B cell (primary cell): ENCODE measurements around the gene TMEM132D. TPM values are rescaled to one million over a fixed set of nuclear protein-coding genes. Genes with fewer than 3 reads are reported as not detected.

Experiments
- ATAC-seq: fragments of 200-7000 bp; cut with Tn5 transposase; one replicate; pipeline ENCODE4 v1.10.0; 2021; ENCODE audit warnings: low read depth, mild to moderate bottlenecking, moderate number of reproducible peaks, moderate library complexity
- CTCF ChIA-PET: fragments of 350-600 bp; sonication (Branson Sonifier 250); formaldehyde crosslinking; loops from one replicate; lab custom pipeline; 2021; ENCODE audit warnings: antibody characterized with exemption, inconsistent platforms; lab: Charles Lee
- POLR2A ChIA-PET: fragments of 350-600 bp; sonication (Branson Sonifier 250); formaldehyde crosslinking; loops from one replicate; lab custom pipeline; 2021; ENCODE audit warnings: antibody characterized with exemption; lab: Charles Lee
- DNase-seq: peaks from one replicate; pipeline ENCODE4 v3.0.0; 2013
- H2AFZ ChIP-seq: 2 replicates; pipeline ENCODE4 v1.6.1; 2012; ENCODE audit warnings: mild to moderate bottlenecking, low read depth, low read length; ENCODE audit not compliant: insufficient read depth, poor library complexity, severe bottlenecking
- H3K27ac ChIP-seq, 2 donors: 1 replicate in 1 of 2; 2 replicates in 1 of 2; pipeline ENCODE4 v1.5.1; 2012 to 2013; ENCODE audit warnings: low read length in 2 of 2, mild to moderate bottlenecking in 2 of 2, moderate library complexity in 1 of 2
- H3K27me3 ChIP-seq, 4 experiments: fragments of 200-600 bp in 1 of 4; sonication (generic) in 1 of 4; replicated peaks in 1 of 4; 1 replicate in 2 of 4; 2 replicates in 2 of 4; pipeline versions ENCODE4 v1.6.1 to v1.7.0; 2013 to 2016; ENCODE audit warnings: low read length in 3 of 4, mild to moderate bottlenecking in 2 of 4, mixed read lengths in 1 of 4, moderate library complexity in 1 of 4; ENCODE audit not compliant: insufficient read depth in 4 of 4, control insufficient read depth in 3 of 4; ENCODE audit errors: control extremely low read depth in 1 of 4
- H3K36me3 ChIP-seq, 2 experiments: replicated peaks in 1 of 2; 1 replicate in 1 of 2; 2 replicates in 1 of 2; pipeline versions ENCODE4 v1.6.1 to v1.7.1; 2013; ENCODE audit warnings: low read length in 1 of 2; ENCODE audit not compliant: insufficient read depth in 2 of 2, control insufficient read depth in 1 of 2; ENCODE audit errors: control extremely low read depth in 1 of 2, extremely low read depth in 1 of 2
- H3K4me1 ChIP-seq, 2 donors: fragments of 200-600 bp in 1 of 2; sonication (generic) in 1 of 2; 1 replicate in 1 of 2; 2 replicates in 1 of 2; pipeline versions ENCODE4 v1.5.1 to v1.6.1; 2013 to 2017; ENCODE audit warnings: low read length in 2 of 2; ENCODE audit not compliant: control insufficient read depth in 2 of 2, insufficient read depth in 2 of 2
- H3K4me2 ChIP-seq: replicated peaks from 2 replicates; pipeline ENCODE3; 2012; ENCODE audit warnings: mild to moderate bottlenecking, low read depth, low read length; ENCODE audit not compliant: poor library complexity, severe bottlenecking
- H3K4me3 ChIP-seq, 5 experiments: fragments of 200-600 bp in 1 of 5; sonication (generic) in 1 of 5; 1 replicate in 3 of 5; 2 replicates in 2 of 5; pipeline versions ENCODE4 v1.5.1 to v1.7.0; 2011 to 2016; ENCODE audit warnings: low read length in 4 of 5, mild to moderate bottlenecking in 4 of 5, low read depth in 2 of 5, control low read depth in 1 of 5, moderate library complexity in 1 of 5; ENCODE audit not compliant: insufficient read depth in 1 of 5; ENCODE audit errors: control extremely low read depth in 1 of 5, extremely low read depth in 1 of 5
- H3K79me2 ChIP-seq: fragments of 200-600 bp; sonication (generic); one replicate; pipeline ENCODE4 v1.6.0; 2016; ENCODE audit warnings: low read length; ENCODE audit not compliant: control insufficient read depth, insufficient read depth
- H3K9ac ChIP-seq: fragments of 200-600 bp; sonication (generic); 2 replicates; pipeline ENCODE4 v1.6.1; 2017; ENCODE audit warnings: mild to moderate bottlenecking, low read length, moderate library complexity
- H3K9me3 ChIP-seq, 3 donors: one replicate each; pipeline versions ENCODE4 v1.6.1 to v1.7.1; 2013; ENCODE audit warnings: low read length in 2 of 3; ENCODE audit not compliant: control insufficient read depth in 2 of 3, insufficient read depth in 1 of 3; ENCODE audit errors: control extremely low read depth in 1 of 3
- H4K20me1 ChIP-seq: 2 replicates; pipeline ENCODE4 v1.6.0; 2012; ENCODE audit warnings: mild to moderate bottlenecking, low read length; ENCODE audit not compliant: insufficient read depth, control insufficient read depth, poor library complexity, severe bottlenecking
- H3K27ac Mint-ChIP-seq: one replicate; pipeline ENCODE4 v1.8.0; 2021; ENCODE audit warnings: mixed read lengths
- H3K27me3 Mint-ChIP-seq: one replicate; pipeline ENCODE4 v1.8.0; 2021; ENCODE audit warnings: mixed read lengths
- H3K4me1 Mint-ChIP-seq: one replicate; pipeline ENCODE4 v1.8.0; 2021; ENCODE audit warnings: mixed read lengths
- H3K4me3 Mint-ChIP-seq: one replicate; pipeline ENCODE4 v1.8.0; 2021; ENCODE audit warnings: mixed read lengths
- H3K9me3 Mint-ChIP-seq: one replicate; pipeline ENCODE4 v1.8.0; 2022; ENCODE audit warnings: mixed read lengths; ENCODE audit not compliant: insufficient read depth
- EZH2 ChIP-seq: IDR thresholded peaks from 2 replicates; pipeline ENCODE4 v1.6.1; 2012; ENCODE audit warnings: borderline replicate concordance, low read depth, mild to moderate bottlenecking, moderate library complexity, low read length; ENCODE audit not compliant: insufficient read depth, poor library complexity, severe bottlenecking
- WGBS: methylation state at CpG from one replicate; pipeline ENCODE4 v1.1.5; 2013; ENCODE audit warnings: missing lambda C conversion rate; ENCODE audit not compliant: insufficient coverage; 5-methylcytosine and 5-hydroxymethylcytosine counted together
- intact Hi-C: fragments of 100-400 bp; cut with micrococcal nuclease; formaldehyde crosslinking; loops from one replicate; pipeline ENCODE4 v1.10.0; 2022
- polyA plus RNA-seq: library from polyadenylated mRNA; depleted of rRNA; stranded (reverse); fragments of >200 nt; gene quantifications from 2 replicates; pipeline ENCODE4 v1.2.3, GENCODE V29; 2012
- total RNA-seq, 2 donors: library from RNA; stranded (reverse); fragments of 120-200 nt in 1 of 2; gene quantifications; 1 replicate in 1 of 2; 2 replicates in 1 of 2; pipeline versions ENCODE4 v1.2.3 to v1.2.4, GENCODE V29; 2013 to 2022
- TF ChIP-seq, protein P1 (sequence below): fragments of 200-600 bp; IDR thresholded peaks from one replicate; pipeline ENCODE4 v1.8.0; 2022; ENCODE audit warnings: antibody characterized with exemption, mild to moderate bottlenecking

Gene TMEM132D
- total and polyA plus RNA-seq, 2 donors (not counting 1 experiment from before 2014, with no cell fraction given): not detected

GRCh38 chr12:129096184-129096583 is 807.6 kb downstream of the TMEM132D start:
- ATAC-seq (no peak), DNase-seq (no peak)
- ChIA-PET POLR2A (no interaction called here), CTCF (no interaction called here)
- Mint-ChIP-seq H3K4me3 (no peak overlapping the region), H3K4me1 (no peaks in the 10 kb centered on the region), H3K27ac (no peak overlapping the region), H3K9me3 (peaks cover under 1% of the 10 kb centered on the region), H3K27me3 (no peaks in the 10 kb centered on the region)
- H3K27ac ChIP-seq: no peak overlapping the region
- no peaks in the 10 kb centered on the region for H4K20me1 ChIP-seq
- WGBS: 91% methylated on average over 8 of the region's 11 CpGs
- no peak overlapping the region for H3K4me3 ChIP-seq
- no peak overlapping the region for H3K9ac ChIP-seq
- H3K27me3 ChIP-seq: no peaks in the 10 kb centered on the region
- TF ChIP-seq, protein P1, sequence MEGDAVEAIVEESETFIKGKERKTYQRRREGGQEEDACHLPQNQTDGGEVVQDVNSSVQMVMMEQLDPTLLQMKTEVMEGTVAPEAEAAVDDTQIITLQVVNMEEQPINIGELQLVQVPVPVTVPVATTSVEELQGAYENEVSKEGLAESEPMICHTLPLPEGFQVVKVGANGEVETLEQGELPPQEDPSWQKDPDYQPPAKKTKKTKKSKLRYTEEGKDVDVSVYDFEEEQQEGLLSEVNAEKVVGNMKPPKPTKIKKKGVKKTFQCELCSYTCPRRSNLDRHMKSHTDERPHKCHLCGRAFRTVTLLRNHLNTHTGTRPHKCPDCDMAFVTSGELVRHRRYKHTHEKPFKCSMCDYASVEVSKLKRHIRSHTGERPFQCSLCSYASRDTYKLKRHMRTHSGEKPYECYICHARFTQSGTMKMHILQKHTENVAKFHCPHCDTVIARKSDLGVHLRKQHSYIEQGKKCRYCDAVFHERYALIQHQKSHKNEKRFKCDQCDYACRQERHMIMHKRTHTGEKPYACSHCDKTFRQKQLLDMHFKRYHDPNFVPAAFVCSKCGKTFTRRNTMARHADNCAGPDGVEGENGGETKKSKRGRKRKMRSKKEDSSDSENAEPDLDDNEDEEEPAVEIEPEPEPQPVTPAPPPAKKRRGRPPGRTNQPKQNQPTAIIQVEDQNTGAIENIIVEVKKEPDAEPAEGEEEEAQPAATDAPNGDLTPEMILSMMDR: no peak
- no peak for TF ChIP-seq EZH2
- H3K36me3 ChIP-seq: no peaks in the 10 kb centered on the region
- H3K4me1 ChIP-seq: no peaks in the 10 kb centered on the region
- H3K9me3 ChIP-seq: peaks cover 0 to 14% (median 1%) of the 10 kb centered on the region in 3 donors
- H2AFZ ChIP-seq: no peak overlapping the region
- intact Hi-C loops: no loop called here
- no peaks in the 10 kb centered on the region for H3K79me2 ChIP-seq
- H3K4me2 ChIP-seq: no peak overlapping the region

- Histone ChIP-seq H4K20me1 (no peaks in the 10 kb centered on the region), H3K4me1 (no peaks in the 10 kb centered on the region), H3K27ac (no peak overlapping the region), H3K9me3 (peaks cover 0 to 1% (median 0%) of the 10 kb centered on the region in 3 donors), H3K4me3 (no peak overlapping the region), H2AFZ (no peak overlapping the region), H3K79me2 (no peaks in the 10 kb centered on the region), H3K9ac (no peak overlapping the region), H3K27me3 (no peaks in the 10 kb centered on the region), H3K36me3 (no peaks in the 10 kb centered on the region), H3K4me2 (no peak overlapping the region)
- no peaks in the 10 kb centered on the region for H3K27me3 Mint-ChIP-seq
- TF ChIP-seq, protein P1: no peak
- no peak for TF ChIP-seq EZH2
- H3K9me3 Mint-ChIP-seq: peaks cover 2% of the 10 kb centered on the region
- ChIA-PET POLR2A (no interaction called here), CTCF (no interaction called here)
- no peak overlapping the region for H3K27ac Mint-ChIP-seq
- no peaks in the 10 kb centered on the region for H3K4me1 Mint-ChIP-seq
- no peak for ATAC-seq
- 92% methylated on average over 4 of the region's 9 CpGs for WGBS
- intact Hi-C loops: no loop called here
- DNase-seq: no peak
- no peak overlapping the region for H3K4me3 Mint-ChIP-seq
These were observed 814.2 kb downstream of the TMEM132D start for GRCh38 chr12:129089576-129089975.
